ENCODE data around the gene PLA2R1. TPM values are rescaled to one million over a fixed set of nuclear protein-coding genes. Genes with fewer than 3 reads are reported as not detected.

Gene PLA2R1
- total and polyA plus RNA-seq, 10 of the 15 experiments (the other 5 are each of a cell fraction or from before 2014, with no cell fraction given) = 0.01 to 0.05 (median 0.02) TPM; not detected in 6

- no peak for TF ChIP-seq PKNOX1 (IDR thresholded peaks at IDR 0.05)
- no peak for TF ChIP-seq BRCA1 (IDR thresholded peaks at IDR 0.05; ENCODE audit: low read depth, low read length)
- TF ChIP-seq E2F8 (IDR thresholded peaks at IDR 0.05; ENCODE audit: low read depth, partially characterized antibody) = no peak
- no peak for TF ChIP-seq TCF12 (IDR thresholded peaks at IDR 0.05; ENCODE audit: low read depth, low read length)
- TF ChIP-seq NR2C2 (IDR thresholded peaks at IDR 0.05; ENCODE audit: borderline replicate concordance, control insufficient read depth, insufficient read length, low read depth) = no peak
- no peak for TF ChIP-seq USF2 (IDR thresholded peaks at IDR 0.05; ENCODE audit: borderline replicate concordance, low read depth, low read length)
- TF ChIP-seq POLR2A (IDR thresholded peaks at IDR 0.05; ENCODE audit: low read depth, low read length) = peak; percentile 93
- no peak for TF ChIP-seq NFIC (IDR thresholded peaks at IDR 0.05; ENCODE audit: low read depth, low read length)
- TF ChIP-seq PML (IDR thresholded peaks at IDR 0.05; ENCODE audit: low read length) = peak; percentile 65; the same call in 1 of the 2 replicates
- no peak for TF ChIP-seq HDAC2 (IDR thresholded peaks at IDR 0.05)
- peak; percentile 71 for TF ChIP-seq MEF2B (IDR thresholded peaks at IDR 0.05; ENCODE audit: partially characterized antibody, poor library complexity, severe bottlenecking)
- TF ChIP-seq IKZF2 (IDR thresholded peaks at IDR 0.05) = peak; percentile 14 to 47; a peak in 2 of 4 replicates
- no peak for TF ChIP-seq ZNF622 (IDR thresholded peaks at IDR 0.05)
- peak; percentile 71 for TF ChIP-seq HDAC6 (IDR thresholded peaks at IDR 0.05; ENCODE audit: unreplicated experiment)
- TF ChIP-seq SIX5 (IDR thresholded peaks at IDR 0.05; ENCODE audit: low read depth, low read length, severe bottlenecking) = no peak
- TF ChIP-seq CHD4 (IDR thresholded peaks at IDR 0.05) = no peak
- peak; percentile 92 for TF ChIP-seq ZNF687 (IDR thresholded peaks at IDR 0.05)
- TF ChIP-seq MYC (IDR thresholded peaks at IDR 0.05; ENCODE audit: insufficient read depth, insufficient read length, insufficient replicate concordance, low read length, severe bottlenecking) = peak; percentile 82
- TF ChIP-seq CHD1 (IDR thresholded peaks at IDR 0.05; ENCODE audit: low read depth, low read length) = no peak
- no peak for TF ChIP-seq JUND (IDR thresholded peaks at IDR 0.05; ENCODE audit: low read depth, low read length)
- TF ChIP-seq KAT2A (conservative IDR thresholded peaks at IDR 0.05; ENCODE audit: control insufficient read depth, low read depth, low read length) = no peak
- TF ChIP-seq CBX5 (IDR thresholded peaks at IDR 0.05; ENCODE audit: low read depth) = no peak
Observed at GRCh38 chr2:159904127-159904958, 158.1 kb downstream of the PLA2R1 start, which contains the start of gene LY75 (continued).
